HCEC 1CT (cell line): ENCODE results near the gene TRIOBP.
"Not testable (repeated sequence)": the region's sequence is repeated elsewhere in the genome, so short reads cannot be mapped to it uniquely, and the experiment has no call there.

Experiments used
- DNase-seq: peaks from one replicate; pipeline ENCODE4 v3.0.0-alpha.2; 2017

TRIOBP gene

GRCh38 chr22:37778370-37779009 is 81.6 kb downstream of the TRIOBP start:
- DNase-seq: no peak

- no peak for DNase-seq
Observed at GRCh38 chr22:37781434-37782059, 84.7 kb downstream of the TRIOBP start.

DNA sequence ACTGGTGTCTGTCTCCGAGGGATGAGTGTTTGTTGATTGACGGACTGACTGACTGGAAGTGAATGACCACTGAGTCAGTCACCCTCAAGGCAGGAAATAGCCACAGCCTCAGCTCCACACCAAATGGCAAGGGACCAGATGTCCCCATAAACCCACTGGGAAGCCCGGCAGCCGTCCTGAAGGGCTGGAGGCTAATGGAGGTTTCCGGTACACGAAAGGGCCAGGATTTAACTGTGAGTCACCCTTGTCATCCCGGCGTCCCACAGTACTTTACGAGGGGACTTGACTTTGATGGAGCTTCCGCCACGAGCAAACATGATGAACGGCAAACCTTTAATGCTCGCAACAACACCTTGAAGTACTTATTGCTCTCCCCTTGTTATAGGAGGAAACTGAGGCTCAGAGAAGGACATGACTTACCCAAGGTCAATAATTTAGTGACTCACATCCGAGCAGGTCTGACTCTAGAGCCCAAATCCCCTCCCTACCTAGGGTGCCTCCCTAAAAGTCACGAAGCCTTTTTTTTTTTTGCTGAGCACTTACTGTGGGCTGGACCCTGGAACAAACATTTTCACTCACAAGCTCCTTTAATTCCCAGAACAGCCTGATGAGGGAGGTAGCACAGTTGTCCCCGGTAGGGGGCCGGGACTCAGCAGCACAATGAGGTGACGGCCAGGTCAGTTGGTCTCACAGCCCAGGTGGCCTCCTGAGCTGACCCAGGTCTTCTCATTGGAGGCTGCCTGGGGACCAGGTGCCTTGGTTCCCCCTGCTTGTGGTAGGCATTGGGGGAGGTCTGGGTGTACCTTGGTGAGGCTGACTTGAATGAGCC is 85.7 kb downstream of the TRIOBP start:
- DNase-seq: peak; percentile 63

- no peak for DNase-seq
Observed at GRCh38 chr22:37784829-37785495, 88.1 kb downstream of the TRIOBP start.

GRCh38 chr22:37790234-37790633 is 93.4 kb downstream of the TRIOBP start:
- no peak for DNase-seq

DNA sequence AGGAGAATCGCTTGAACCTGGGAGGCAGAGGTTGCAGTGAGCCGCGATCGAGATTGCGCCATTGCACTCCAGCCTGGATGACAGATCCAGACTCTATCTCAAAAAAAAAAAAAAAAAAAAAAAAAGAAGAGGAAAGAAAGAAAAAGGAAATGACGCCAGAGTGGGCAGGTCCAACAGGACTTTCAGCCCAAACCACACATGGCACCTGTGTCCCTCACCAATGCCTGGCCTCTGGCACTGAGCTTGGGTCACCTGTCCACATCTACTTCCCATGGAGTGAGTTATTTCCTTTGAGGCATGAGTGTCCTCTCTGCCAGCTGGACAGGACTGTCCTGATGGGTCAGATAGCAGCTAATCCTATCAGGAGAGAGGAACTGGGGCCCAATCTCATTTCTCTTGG is 95.6 kb downstream of the TRIOBP start:
- no peak for DNase-seq

GRCh38 chr22:37794376-37794775 is 97.5 kb downstream of the TRIOBP start:
- no peak for DNase-seq

DNA sequence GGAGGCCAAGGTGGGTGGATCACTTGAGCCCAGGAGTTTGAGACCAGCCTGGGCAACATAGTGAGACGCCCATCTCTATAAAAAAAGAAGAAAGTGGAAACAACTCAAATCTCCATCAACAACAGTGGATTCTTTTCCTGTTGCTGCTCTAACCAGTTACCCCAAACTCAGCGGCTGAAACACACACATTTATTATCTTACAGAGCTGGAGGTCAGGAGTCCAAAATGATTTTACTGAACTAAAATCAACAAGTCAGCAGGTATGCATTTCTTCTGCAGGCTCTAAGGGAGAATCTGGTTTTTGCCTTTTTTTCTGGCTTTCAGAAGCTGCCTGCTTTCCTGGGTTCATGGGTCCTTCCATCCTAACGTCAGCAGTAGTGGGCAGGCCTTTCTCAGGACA is 99.2 kb downstream of the TRIOBP start:
- DNase-seq: no peak

- DNase-seq: not testable (repeated sequence)
Observed at GRCh38 chr22:37797259-37797658, 100.4 kb downstream of the TRIOBP start.

- no peak for DNase-seq
Observed at GRCh38 chr22:37797874-37798500, 101.1 kb downstream of the TRIOBP start.

DNA sequence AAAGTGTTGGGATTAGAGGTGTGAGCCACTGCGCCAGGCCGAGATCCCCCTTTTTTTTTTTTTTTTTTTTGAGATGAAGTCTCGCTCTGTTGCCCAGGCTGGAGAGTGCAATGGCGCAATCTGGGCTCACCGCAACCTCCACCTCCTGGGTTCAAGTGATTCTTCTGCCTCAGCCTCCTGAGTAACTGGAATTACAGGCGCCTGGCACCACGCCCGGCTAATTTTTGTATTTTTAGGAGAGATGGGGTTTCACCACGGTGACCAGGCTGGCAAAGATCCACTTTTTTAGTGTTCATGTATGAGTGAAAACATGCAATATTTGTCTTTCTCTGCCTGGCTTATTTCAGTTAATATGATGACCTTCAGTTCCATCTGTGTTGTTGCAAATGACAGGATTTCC is 103.1 kb downstream of the TRIOBP start:
- not testable (repeated sequence) for DNase-seq

- no peak for DNase-seq
Observed at GRCh38 chr22:37801946-37802309, 105.1 kb downstream of the TRIOBP start.

- DNase-seq: no peak
Observed at GRCh38 chr22:37802310-37803194, 105.7 kb downstream of the TRIOBP start.

DNA sequence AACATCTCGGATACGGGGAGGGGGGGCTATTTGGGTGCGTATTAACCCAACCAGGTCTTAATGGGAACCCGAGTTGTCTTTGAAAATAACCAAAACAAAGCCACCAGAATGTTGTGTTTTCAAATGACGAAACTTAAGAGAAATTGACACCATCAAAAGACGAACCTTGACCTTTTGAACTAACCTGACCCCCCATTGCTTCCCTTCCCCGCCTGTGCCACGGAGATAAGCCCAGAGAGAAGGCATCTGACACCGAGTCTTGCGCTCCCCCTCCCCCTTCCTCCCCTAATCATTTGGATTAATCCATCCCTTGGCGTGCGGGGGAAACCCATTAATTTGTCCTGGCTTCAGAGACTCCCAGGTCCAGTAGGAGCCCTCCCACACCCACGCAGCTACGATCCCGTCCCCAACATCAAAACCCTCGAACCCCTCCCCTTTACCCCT is 106.4 kb downstream of the TRIOBP start:
- DNase-seq: no peak

- no peak for DNase-seq
Observed at GRCh38 chr22:37803639-37804351, 106.9 kb downstream of the TRIOBP start.

- DNase-seq: no peak
Observed at GRCh38 chr22:37804352-37804880, 107.6 kb downstream of the TRIOBP start.

GRCh38 chr22:37804881-37805809 is 108.3 kb downstream of the TRIOBP start:
- DNase-seq: peak; percentile 80

DNA sequence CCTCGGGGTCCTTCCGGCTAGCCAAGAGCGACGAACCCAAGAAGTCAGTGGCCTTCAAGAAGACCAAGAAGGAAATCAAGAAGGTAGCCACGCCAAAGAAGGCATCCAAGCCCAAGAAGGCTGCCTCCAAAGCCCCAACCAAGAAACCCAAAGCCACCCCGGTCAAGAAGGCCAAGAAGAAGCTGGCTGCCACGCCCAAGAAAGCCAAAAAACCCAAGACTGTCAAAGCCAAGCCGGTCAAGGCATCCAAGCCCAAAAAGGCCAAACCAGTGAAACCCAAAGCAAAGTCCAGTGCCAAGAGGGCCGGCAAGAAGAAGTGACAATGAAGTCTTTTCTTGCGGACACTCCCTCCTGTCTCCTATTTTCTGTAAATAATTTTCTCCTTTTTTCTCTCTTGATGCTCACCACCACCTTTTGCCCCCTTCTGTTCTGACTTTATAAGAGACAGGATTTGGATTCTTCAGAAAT is 109.0 kb downstream of the TRIOBP start:
- no peak for DNase-seq
